T1000 (cell line): Measurements from ENCODE around the gene AP1S1.
"Not testable (repeated sequence)": the region's sequence is repeated elsewhere in the genome, so short reads cannot be mapped to it uniquely, and the experiment has no call there.

ENCODE experiments used
- DNase-seq: peaks from one replicate; lab custom pipeline; 2025; ENCODE audit warnings: mixed read lengths; lab: John Stamatoyannopoulos, UW

AP1S1 gene

GRCh38 chr7:101125989-101126650, 28.2 kb upstream of the AP1S1 start:
- DNase-seq, result peak; percentile 73

- peak; percentile 91 for DNase-seq
These were observed 27.4 kb upstream of the AP1S1 start, which contains the start of gene SERPINE1 for GRCh38 chr7:101126651-101127459. SERPINE1 (plus strand) TSS chr7:101127104; CDS start chr7:101128394, 1,290 bp downstream.

GRCh38 chr7:101127460-101128039, 26.7 kb upstream of the AP1S1 start:
- no peak for DNase-seq

DNA sequence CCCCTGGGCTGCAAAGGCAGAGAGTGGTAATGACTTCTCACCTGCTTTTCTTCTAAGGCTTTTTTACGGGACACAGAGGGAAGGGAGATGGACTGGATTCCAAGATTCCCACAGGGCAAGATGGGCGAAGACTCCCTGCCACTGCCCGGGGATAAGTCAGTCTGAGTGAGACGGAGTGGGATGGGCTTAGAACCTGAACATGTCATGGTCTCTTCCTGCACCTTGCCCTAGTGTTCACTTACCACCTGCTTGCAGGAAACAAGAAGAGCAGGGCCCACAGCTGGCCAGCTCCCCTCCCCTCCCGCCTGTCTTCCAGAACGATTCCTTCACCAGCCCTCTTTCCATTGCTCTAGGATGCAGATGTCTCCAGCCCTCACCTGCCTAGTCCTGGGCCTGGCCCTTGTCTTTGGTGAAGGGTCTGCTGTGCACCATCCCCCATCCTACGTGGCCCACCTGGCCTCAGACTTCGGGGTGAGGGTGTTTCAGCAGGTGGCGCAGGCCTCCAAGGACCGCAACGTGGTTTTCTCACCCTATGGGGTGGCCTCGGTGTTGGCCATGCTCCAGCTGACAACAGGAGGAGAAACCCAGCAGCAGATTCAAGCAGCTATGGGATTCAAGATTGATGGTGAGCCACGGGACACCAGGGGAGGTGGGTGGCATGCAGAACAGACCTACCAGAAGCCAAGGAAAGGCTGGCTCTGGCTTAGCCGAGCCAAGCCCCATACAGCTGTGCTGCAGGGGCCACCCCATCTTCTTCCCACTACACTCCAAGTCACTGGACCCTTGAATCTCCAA, 26.0 kb upstream of the AP1S1 start:
- DNase-seq, result no peak

DNA sequence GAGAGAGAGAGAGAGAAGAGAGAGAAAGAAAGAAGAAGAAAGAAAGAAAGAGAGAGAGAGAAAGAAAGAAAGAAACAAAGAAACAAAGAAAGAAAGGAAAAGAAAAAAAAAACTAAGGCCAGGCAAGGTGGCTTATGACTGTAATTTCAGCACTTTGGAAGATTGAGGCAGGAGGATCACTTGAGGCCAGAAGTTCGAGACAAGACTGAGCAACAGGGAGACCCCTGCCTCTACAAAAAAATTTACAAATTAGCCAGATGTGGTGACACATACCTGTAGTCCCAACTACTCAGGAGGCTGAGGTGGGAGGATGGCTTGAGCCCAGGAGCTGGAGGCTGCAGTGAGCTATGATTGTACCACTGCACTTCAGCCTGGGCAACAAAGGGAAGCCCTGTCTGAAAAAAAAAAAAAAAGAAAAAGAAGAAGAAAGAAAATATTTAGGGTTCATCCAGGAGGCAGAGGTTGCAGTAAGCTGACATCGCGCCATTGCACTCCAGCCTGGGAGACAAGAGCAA, 24.6 kb upstream of the AP1S1 start:
- no peak for DNase-seq

DNA sequence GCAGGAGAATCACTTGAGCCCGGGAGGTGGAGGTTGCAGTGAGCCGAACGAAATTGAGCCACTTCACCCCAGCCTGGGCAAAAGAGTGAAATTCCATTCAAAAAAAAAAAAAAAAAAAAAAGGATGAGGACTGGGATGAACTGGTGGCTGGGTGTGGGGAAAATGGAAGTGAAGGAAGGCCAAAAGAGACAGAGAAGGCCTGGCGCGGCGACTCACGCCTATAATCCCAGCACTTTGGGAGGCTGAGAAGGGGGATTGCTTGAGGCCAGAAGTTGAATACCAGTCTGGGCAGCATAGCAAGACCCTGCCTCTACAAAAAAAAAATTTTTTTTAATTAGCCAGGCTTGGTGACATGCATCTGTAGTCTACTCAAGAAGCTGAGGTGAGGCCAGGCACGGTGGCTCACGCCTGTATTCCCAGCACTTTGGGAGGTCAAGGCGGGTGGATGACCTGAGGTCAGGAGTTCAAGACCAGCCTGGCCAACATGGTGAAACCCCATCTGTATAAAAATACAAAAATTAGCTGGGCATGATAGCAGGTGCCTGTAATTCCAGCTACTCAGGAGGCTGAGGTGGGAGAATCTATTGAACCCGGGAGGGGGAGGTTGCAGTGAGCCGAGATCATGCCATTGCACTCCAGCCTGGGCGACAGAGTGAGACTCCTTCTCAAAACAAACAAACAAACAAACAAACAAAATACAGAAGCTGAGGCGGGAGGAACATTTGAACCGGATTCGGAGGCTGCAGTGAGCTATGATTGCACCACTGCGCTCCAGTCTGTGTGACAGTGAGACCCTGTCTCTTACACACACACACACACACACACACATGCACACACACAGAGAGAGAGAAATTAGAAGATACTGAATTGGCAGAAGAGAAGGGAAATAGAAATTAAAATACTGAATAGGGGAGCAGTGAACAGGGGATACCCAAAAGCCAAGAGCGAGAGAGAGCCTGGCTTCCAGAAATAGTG, 21.4 kb upstream of the AP1S1 start:
- DNase-seq, result not testable (repeated sequence)

DNA sequence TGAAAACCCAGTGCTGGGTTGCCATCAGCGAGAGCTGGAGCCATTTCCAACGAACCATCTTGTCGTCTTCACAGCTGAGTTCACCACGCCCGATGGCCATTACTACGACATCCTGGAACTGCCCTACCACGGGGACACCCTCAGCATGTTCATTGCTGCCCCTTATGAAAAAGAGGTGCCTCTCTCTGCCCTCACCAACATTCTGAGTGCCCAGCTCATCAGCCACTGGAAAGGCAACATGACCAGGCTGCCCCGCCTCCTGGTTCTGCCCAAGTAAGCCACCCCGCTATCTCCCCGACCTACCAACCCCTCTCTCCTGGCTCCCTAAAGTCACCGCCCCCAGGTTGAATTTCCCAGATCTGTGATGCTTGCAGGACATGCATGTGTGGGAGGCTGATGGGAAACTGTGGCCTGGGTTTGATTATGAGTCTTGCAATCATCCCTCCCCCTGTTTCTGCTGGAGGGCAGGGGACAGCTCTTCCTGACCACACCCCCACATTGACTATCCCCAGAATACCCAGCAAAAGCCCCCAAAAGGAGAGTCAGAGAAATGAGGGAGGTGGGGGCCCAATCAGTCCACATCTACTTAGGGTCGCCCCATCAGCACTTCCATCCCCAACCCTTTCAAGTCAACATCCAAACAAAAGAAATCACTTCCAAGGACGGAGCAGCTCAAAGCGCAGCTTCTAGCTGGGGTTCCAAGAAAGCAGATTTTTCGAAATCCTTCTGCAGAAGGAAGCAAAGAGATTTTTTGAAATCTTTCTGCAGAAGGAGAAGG, 20.5 kb upstream of the AP1S1 start:
- no peak for DNase-seq

GRCh38 chr7:101134399-101134980, 19.8 kb upstream of the AP1S1 start:
- DNase-seq, result no peak

DNA sequence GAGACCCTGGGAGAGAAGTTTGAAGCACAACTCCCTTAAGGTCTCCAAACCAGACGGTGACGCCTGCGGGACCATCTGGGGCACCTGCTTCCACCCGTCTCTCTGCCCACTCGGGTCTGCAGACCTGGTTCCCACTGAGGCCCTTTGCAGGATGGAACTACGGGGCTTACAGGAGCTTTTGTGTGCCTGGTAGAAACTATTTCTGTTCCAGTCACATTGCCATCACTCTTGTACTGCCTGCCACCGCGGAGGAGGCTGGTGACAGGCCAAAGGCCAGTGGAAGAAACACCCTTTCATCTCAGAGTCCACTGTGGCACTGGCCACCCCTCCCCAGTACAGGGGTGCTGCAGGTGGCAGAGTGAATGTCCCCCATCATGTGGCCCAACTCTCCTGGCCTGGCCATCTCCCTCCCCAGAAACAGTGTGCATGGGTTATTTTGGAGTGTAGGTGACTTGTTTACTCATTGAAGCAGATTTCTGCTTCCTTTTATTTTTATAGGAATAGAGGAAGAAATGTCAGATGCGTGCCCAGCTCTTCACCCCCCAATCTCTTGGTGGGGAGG, 16.5 kb upstream of the AP1S1 start:
- no peak for DNase-seq

DNA sequence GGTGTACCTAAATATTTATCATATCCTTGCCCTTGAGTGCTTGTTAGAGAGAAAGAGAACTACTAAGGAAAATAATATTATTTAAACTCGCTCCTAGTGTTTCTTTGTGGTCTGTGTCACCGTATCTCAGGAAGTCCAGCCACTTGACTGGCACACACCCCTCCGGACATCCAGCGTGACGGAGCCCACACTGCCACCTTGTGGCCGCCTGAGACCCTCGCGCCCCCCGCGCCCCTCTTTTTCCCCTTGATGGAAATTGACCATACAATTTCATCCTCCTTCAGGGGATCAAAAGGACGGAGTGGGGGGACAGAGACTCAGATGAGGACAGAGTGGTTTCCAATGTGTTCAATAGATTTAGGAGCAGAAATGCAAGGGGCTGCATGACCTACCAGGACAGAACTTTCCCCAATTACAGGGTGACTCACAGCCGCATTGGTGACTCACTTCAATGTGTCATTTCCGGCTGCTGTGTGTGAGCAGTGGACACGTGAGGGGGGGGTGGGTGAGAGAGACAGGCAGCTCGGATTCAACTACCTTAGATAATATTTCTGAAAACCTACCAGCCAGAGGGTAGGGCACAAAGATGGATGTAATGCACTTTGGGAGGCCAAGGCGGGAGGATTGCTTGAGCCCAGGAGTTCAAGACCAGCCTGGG, 15.9 kb upstream of the AP1S1 start:
- DNase-seq, result peak; percentile 67

GRCh38 chr7:101140339-101140699, 14.0 kb upstream of the AP1S1 start:
- no peak for DNase-seq

GRCh38 chr7:101140746-101141382, 13.4 kb upstream of the AP1S1 start:
- DNase-seq, result no peak

DNA sequence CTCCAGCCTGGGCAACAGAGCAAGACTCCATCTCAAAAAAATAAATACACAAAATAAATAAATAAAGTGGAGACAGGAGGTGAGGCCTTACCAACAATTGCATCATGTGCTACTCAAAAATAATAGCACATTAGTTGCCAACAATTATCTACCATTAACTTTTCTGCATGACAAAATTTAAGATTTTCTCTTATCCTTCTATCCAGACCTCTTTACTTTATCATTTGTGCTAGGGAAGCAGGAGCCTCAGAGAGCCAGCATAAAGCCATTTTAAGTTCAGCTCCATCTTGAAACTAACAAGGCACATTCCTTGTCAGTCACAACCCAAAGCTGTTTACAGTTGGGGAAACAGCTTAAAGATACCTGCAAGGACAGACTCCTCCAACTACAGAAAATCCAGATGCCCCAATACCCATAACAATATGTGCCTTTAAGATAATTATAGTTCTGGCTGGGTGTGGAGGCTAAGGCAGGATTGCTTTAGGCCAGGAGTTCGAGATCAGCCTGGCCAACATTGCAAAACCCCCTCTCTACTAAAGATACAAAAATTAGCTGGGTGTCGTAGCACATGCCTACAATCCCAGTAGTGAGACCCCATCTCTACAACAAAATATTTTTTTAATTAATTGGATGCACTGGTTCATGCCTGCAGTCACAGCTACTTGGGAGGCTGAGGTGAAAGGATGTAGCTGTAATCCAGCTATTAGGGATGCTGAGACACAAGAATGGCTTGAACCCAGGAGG, 2.2 kb upstream of the AP1S1 start:
- no peak for DNase-seq

DNA sequence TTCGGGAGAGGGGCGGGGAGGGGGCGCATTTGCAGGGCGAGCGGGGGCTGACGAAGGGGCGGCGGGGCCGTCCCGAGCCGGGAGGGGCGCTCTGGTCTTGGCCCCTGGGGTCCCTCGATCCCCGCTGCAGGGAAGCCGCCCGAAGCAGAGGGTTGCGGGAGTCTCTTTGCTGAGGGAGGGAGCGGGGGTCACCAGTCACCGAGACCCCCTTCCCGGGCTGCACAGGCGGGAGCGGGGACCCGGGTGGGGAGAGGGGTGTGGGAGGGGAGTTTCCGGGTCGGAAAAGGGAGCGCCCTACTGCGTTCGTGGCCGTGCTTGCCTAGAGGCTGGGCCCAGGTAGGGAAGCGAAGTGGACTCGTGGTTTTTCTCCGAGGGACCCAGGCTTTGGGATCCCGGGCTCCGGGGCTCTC, 422 bp downstream of the AP1S1 start:
- DNase-seq, result no peak

GRCh38 chr7:101155303-101155702, 1.0 kb downstream of the AP1S1 start:
- no peak for DNase-seq

- no peak for DNase-seq
These were observed 2.0 kb downstream of the AP1S1 start for GRCh38 chr7:101156277-101156676.

DNA sequence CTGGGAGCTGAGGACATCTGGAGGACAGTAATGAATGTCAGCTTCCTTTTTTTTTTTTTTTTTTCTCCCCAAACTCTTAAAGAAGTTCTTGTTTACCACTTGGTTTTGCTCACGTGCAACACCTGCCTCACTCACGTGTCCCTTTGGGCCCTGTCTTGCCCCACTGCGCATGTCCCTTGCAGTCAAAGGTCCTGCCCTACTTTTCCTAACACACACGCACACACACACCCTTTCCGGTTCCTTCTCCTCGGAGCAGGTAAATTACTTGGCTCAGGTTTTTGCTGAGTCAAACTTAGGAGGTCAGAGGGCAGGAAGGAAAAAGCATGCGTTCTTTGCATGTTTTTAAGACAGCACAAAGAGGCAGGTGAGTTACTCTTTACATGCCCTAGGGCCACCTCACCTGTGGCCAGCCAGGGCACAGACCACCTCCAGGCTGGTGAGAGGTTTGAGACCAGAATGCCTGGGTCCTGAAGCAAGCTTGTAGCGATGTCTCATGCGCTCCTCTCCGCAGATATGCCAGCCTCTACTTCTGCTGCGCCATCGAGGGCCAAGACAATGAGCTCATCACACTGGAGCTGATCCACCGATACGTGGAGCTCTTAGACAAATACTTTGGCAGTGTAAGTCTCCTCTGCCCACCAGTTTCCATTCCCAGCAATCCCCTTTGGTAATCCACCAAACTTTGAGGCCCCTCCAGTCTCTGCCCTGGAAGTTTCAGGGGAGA, 2.8 kb downstream of the AP1S1 start:
- DNase-seq, result no peak
